HG03159 (cell line): ENCODE data around the gene SEC22C.
"Not testable (repeated sequence)": the region's sequence is repeated elsewhere in the genome, so short reads cannot be mapped to it uniquely, and the experiment has no call there.

ENCODE experiments used
- ATAC-seq: cut with Tn5 transposase; IDR thresholded peaks from one replicate; pipeline ENCODE4 v1.9.1; 2021; ENCODE audit warnings: mild to moderate bottlenecking, moderate library complexity; ENCODE audit not compliant: unreplicated experiment

Gene SEC22C

GRCh38 chr3:42582474-42583070 is 805 bp upstream of the SEC22C start:
- ATAC-seq = no peak

GRCh38 chr3:42581400-42581708 is 413 bp downstream of the SEC22C start:
- ATAC-seq = peak; percentile 1

DNA sequence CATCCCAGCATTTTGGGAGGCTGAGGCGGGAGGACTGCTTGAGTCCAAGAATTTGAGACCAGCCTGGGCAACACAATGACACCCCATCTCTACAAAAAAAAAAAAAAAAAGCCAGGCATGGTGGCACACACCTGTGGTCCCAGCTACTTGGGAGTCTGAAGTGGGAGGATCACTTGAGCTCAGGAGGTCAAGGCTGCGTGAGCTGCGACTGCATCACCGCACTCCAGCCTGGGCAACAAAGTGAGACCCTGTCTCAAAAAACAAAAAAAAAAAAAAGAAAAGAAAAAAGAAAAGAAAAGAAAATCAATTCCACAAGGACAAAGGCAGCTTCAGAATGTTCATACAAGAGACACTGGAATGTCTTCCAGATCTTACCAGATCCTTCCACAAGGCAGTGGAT is 2.4 kb downstream of the SEC22C start:
- not testable (repeated sequence) for ATAC-seq

GRCh38 chr3:42578054-42578453 is 3.7 kb downstream of the SEC22C start:
- ATAC-seq = no peak

DNA sequence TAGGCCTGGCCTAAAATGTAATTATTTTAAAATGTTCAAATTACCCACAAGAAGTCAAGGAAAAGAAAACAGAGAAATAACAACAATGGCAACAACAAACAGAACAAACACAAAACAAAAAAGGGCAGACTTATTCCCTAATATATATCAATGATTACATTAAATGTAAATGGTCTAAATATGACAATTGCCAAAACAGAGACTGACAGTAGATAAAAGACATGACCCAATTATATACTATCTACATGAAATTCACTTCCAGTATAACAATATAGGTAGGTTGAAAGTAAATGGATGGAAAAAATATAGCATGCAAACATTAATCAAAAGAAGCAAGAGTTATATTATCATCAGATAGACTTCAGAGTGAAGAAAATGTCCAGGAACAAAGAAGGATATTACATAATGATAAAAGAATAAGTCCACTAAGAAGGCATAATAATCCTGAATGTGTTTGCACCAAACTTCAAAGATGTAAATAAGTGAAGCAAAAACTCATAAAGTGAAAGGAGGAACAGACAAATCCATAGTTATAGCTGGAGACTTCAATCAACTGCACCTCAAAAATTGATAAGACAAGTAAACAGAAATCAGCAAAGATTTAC is 6.5 kb downstream of the SEC22C start:
- ATAC-seq = no peak

DNA sequence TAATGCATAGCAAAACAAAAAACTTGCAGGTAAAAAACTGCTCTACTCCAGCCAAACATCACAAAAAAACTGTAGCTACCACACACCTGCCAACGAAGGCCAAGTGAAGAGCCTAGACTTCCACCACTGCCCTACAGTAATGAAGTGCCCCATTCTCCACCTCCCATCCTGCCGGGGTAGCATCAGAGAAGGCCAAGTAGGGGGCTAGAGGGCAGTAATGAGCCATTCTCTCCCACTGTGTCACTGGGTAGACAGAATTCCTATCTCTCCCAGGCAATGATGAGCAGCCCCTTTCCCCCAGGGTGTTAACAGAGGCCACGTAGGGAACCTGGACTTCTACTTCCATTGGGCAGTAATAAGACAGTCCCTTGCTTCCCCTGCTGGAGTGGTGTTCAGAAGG is 9.5 kb downstream of the SEC22C start:
- no peak for ATAC-seq

GRCh38 chr3:42569593-42570142 is 12.1 kb downstream of the SEC22C start:
- no peak for ATAC-seq

GRCh38 chr3:42562047-42562907 is 19.5 kb downstream of the SEC22C start:
- ATAC-seq = no peak

DNA sequence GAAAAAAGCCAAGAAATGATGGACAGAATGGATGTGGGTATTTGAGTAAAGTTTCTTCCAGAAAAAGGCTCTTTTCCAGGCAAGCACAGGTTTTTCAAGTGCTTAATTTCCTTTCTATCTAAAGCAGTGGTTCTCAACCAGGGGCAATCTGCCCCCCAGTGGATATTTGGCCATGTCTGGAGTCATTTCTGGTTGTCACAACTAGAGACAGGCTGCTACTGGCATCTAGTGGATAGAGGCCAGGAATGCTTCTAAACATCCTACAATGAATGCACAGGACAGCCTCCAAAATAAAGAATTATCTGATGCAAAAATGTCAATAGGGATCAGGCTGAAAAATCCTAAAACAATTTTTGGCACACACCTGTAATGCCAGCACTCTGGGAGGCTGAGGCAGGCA is 23.9 kb downstream of the SEC22C start:
- ATAC-seq = no peak

GRCh38 chr3:42556817-42557216 is 24.9 kb downstream of the SEC22C start:
- ATAC-seq = not testable (repeated sequence)

- peak; percentile 74 for ATAC-seq
Observed at GRCh38 chr3:42556089-42556632, 25.6 kb downstream of the SEC22C start.

GRCh38 chr3:42552830-42553229 is 28.9 kb downstream of the SEC22C start:
- no peak for ATAC-seq

- ATAC-seq = no peak
Observed at GRCh38 chr3:42550250-42550649, 31.5 kb downstream of the SEC22C start.

DNA sequence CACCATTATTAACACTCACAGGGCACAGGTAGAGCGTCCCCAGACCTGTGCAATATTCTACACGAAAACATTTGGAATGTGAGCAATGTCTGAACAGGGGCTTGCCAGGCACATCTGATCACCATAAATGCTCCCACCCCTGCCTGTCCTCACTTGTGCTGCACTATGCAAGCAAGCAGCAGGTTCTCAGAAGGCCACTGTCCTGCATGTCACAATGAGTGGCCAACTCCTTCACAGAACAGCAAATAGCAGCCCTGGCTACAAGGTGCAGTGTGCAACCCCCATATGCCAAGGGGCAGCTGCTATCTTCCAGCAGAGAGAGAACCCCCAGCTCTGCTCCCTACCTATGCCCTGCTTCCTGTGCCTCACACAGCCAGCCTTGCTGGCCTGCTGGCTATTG is 32.6 kb downstream of the SEC22C start:
- no peak for ATAC-seq

GRCh38 chr3:42547401-42547945 is 34.3 kb downstream of the SEC22C start:
- peak; percentile 70 for ATAC-seq

GRCh38 chr3:42546691-42547213 is 35.0 kb downstream of the SEC22C start:
- no peak for ATAC-seq

DNA sequence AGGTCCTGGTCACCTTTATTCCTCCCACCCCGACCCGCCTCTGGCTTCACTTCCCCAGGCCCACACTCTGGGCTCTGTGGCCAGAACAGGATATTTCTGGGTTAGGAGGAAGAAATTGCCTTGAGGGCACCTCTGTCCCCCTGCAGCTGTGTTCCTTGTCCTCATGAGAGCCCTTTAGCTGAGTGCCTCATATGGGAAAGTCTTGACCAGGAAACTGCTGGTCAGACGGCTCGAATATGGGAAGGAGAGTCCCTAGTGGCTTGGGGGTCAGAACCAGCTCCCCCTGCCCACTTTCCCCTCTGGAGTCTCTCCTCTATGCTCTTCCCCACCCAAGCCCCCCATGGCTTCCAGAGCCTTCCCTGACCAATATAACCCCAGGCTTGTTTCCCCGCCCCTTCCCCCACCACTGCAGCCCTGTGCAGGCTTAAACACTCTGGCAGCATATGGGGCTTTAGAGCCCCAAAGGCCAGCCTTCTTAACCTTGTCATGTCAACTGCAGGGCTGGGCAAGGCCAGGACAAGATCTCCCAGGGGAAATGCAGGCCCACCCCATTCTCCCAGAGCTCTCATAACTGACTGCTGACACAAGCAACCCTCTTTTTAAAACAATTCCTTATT is 36.4 kb downstream of the SEC22C start:
- ATAC-seq = no peak

DNA sequence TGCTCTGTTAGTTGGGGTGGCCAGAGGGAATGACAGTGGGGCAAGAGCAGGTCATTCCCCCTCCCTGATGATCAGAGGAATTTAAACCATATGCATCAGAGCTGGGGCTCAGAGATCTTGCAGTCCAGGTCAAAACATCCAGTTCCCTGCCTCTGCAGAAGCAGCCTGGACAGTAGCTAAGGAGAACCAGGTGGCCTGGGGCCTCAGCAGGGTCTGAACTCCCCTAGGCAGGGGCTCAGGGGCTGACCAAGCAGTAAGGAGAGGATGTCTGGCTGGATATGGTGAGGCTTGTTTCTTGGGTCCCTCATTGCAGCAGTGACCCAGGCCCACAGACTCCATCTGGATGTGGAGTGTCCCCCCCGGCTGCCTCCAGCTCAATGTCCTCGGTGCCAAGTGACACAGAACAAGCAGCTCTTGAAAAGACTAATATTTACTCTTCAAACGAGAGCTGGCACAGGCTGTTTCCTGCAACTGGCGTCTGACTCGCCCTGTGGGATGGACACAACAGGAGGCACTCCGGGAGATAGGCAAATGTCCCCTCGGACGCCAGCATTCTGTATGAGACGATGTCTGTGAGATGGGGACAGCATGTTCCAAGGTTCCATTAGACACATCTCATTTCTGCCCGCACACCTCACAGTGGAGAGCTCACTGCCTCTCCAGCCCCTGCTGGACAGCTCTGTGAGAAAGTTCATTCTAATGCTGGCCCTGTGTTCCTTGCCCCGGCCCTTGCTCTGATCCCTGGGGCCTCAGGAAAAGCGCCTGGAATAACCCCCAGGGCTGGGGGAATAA is 37.1 kb downstream of the SEC22C start:
- ATAC-seq = no peak

DNA sequence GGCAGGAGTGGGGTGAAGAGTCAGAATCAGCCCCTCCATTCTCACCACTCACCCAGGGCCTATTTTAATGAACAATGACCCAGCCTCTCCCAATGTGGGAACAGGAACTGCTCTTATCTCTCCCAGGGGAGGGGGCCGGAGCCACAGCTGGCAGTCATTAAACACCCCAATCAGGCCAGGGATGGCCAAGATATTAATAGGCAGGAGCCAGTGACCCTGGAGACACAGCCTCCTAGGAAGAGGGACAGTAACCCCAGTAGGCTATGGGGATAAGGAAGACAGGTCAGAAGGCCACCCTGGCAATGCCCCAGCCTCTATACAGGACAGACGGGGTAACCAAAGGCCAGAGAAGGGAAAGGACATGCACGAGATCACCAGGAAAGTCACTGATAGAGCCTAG is 40.7 kb downstream of the SEC22C start:
- no peak for ATAC-seq
